Effector memory CD8-positive, alpha-beta T cell (primary cell): ENCODE data around the gene RANBP3.

ENCODE experiments used
- ATAC-seq: fragments of 150-1000 bp; cut with Tn5 transposase; replicated peaks from 2 replicates; pipeline ENCODE4 v1.10.0; 2021; ENCODE audit warnings: mild to moderate bottlenecking, moderate library complexity
- DNase-seq, 3 experiments: peaks; one replicate each; pipeline ENCODE4 v3.0.0; 2021
- H3K27ac Mint-ChIP-seq, 2 donors: one replicate each; pipeline ENCODE4 v1.8.0; 2022; ENCODE audit warnings: mild to moderate bottlenecking in 2 of 2, mixed read lengths in 2 of 2, moderate library complexity in 2 of 2
- H3K27me3 Mint-ChIP-seq, 2 donors: one replicate each; pipeline ENCODE4 v1.8.0; 2022; ENCODE audit warnings: mixed read lengths in 2 of 2
- H3K36me3 Mint-ChIP-seq: one replicate; pipeline ENCODE4 v1.8.0; 2022; ENCODE audit warnings: mild to moderate bottlenecking, moderate library complexity, mixed read lengths; ENCODE audit not compliant: insufficient read depth
- H3K4me1 Mint-ChIP-seq, 2 donors: one replicate each; pipeline ENCODE4 v1.8.0; 2022; ENCODE audit warnings: low read depth in 2 of 2, mixed read lengths in 2 of 2
- H3K4me3 Mint-ChIP-seq, 2 donors: one replicate each; pipeline ENCODE4 v1.8.0; 2022; ENCODE audit warnings: mild to moderate bottlenecking in 2 of 2, mixed read lengths in 2 of 2, moderate library complexity in 2 of 2
- H3K9me3 Mint-ChIP-seq, 2 donors: one replicate each; pipeline ENCODE4 v1.8.0; 2022; ENCODE audit warnings: mixed read lengths in 2 of 2

The RANBP3 gene

DNA sequence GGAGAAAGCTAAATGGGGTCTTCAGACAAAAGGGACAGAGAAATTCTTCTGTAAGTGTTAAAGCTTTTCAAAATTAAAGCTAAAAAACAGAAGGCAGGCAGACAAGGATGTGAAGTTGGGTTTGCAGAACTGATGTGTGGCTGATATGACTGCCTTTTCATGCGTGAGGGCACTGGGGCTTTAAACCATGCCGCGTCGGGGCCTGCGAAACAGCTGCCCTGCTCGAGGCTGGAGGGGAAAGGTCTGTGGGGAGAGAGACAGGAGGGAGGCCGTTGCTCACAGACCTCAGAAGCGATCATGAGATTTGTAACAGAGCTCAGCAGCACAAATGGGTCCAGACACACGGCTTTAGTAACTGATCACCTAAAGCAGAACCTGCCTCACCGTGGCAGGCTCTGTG lies 40.4 kb downstream of the RANBP3 start:
- H3K27ac Mint-ChIP-seq: no peak overlapping the region
- no peak overlapping the region for H3K4me3 Mint-ChIP-seq

DNA sequence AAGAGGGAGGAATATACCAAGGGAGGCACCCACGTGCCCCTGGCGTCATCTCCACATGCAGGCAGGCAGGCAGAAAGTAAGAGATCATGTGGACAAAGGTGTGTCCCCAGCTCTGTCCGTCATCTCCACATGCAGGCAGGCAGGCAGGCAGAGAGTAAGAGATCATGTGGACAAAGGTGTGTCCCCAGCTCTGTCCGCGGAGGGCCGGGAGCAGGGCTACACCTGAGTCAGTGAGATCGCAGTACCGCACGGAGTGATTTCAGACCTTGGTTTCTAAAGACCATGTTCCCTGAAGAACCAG lies 41.7 kb downstream of the RANBP3 start:
- H3K9me3 Mint-ChIP-seq: no peaks in the 10 kb centered on the region
- DNase-seq: no peak
- no peaks in the 10 kb centered on the region for H3K27me3 Mint-ChIP-seq
- H3K4me3 Mint-ChIP-seq: no peak overlapping the region
- H3K27ac Mint-ChIP-seq: peak overlapping the region in 1 of 2 donors; percentile 33
- H3K36me3 Mint-ChIP-seq: peaks cover 48% of the 10 kb centered on the region
- ATAC-seq: no peak
- H3K4me1 Mint-ChIP-seq: peaks cover 12 to 15% of the 10 kb centered on the region in 2 donors

More for the DNA sequence above, 40.4 kb downstream of the RANBP3 start:
- Mint-ChIP-seq H3K9me3 (no peaks in the 10 kb centered on the region), H3K4me1 (peaks cover 14 to 19% of the 10 kb centered on the region in 2 donors), H3K27me3 (no peaks in the 10 kb centered on the region), H3K36me3 (peaks cover 44% of the 10 kb centered on the region)
- DNase-seq (no peak), ATAC-seq (no peak)

DNA sequence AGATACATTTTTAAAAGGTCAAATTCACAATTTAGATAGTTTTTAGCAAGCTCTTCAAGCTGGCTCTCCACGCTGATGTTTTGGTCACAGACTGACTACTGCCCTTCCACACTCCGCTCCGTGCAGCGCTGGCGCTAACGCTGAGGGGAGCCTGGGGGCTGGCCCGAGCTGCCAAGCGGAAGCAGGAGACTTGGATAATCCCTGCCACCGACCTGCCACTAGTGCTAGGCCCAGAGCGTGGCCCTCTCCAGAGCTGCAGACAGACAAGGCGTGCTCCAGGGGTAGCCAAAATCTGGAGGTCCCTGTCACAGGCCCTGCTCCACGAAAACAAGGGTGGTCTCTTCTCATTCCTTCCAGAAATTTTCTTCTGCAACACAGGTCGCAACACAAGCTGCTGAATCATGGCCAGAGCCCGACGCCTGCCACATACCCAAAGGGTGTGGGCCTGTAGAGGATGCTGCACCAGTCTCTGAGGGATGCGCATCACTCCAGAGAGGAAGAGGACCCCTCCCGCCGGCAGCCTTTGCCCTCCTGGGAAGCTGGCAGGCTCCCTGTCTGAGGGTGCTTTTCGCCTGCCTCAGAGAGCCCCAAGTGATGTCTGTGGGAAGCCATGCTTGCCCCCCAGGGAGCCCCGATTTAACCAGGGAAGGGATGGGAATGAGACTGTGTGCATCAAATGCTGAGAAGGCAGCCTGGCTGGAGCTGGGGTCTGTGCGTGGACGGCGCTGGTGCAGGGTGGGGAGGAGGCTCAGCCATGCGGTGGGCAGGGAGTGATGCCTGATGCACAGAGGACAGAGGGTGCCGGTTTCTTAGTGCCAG lies 42.3 kb downstream of the RANBP3 start:
- Mint-ChIP-seq H3K27ac (peak overlapping the region in 1 of 2 donors; percentile 33), H3K4me1 (peaks cover 12 to 15% of the 10 kb centered on the region in 2 donors), H3K36me3 (peaks cover 48% of the 10 kb centered on the region), H3K4me3 (no peak overlapping the region), H3K9me3 (no peaks in the 10 kb centered on the region), H3K27me3 (no peaks in the 10 kb centered on the region)
- DNase-seq: no peak
- ATAC-seq: no peak

DNA sequence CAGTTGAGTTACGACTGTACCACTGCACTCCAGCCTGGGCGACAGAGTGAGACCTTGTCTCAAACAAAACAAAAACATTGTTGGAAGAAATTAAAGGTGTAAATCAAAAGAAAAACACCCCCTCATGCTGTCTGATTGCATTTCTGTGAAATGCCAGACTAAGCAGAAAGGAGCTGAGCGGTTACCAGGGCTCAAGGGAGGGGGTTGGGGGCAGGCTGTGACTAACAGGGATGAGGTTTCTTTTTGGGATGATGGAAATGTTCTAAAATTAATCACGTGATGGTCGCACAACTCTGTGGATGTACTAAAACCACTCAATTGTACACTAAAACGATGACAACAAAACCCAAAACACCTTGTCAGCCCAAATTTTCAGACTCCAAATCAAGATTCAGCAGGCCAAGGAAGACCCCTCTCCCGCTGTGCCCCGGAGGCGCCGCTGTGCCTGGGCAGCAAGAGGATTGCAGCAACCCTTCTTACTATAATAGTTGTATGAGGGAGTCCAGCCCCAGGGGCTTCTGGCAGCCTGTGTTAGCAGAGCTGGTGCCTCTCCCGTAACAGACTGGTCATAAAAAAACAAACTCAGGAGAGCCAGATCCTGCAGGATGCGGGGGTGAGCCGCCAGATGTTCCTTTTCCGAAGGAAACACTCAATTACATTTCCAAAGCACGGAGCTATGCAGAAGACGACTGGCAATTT lies 43.0 kb downstream of the RANBP3 start:
- H3K4me1 Mint-ChIP-seq: peaks cover 12 to 15% of the 10 kb centered on the region in 2 donors
- peaks cover 49% of the 10 kb centered on the region for H3K36me3 Mint-ChIP-seq
- ATAC-seq (no peak), DNase-seq (no peak)
- no peaks in the 10 kb centered on the region for H3K9me3 Mint-ChIP-seq
- H3K4me3 Mint-ChIP-seq: no peak overlapping the region
- H3K27ac Mint-ChIP-seq: no peak overlapping the region
- no peaks in the 10 kb centered on the region for H3K27me3 Mint-ChIP-seq

DNA sequence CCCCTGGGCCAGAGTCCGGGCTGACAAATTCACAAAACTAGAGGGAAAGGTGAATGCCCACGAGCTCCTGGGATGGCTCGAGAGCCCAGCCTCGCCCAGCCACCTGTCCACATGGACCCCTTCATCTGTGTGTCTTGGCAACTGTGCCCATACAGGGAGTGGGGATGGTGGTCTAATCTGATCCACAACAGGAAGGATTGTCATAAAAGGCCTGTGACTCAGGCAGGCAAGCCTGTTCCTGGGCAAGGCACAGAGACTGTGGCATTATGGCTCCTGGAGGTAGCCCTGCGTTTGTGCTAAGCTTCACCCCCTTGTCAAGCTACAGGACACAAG lies 43.9 kb downstream of the RANBP3 start:
- H3K36me3 Mint-ChIP-seq: peaks cover 48% of the 10 kb centered on the region

DNA sequence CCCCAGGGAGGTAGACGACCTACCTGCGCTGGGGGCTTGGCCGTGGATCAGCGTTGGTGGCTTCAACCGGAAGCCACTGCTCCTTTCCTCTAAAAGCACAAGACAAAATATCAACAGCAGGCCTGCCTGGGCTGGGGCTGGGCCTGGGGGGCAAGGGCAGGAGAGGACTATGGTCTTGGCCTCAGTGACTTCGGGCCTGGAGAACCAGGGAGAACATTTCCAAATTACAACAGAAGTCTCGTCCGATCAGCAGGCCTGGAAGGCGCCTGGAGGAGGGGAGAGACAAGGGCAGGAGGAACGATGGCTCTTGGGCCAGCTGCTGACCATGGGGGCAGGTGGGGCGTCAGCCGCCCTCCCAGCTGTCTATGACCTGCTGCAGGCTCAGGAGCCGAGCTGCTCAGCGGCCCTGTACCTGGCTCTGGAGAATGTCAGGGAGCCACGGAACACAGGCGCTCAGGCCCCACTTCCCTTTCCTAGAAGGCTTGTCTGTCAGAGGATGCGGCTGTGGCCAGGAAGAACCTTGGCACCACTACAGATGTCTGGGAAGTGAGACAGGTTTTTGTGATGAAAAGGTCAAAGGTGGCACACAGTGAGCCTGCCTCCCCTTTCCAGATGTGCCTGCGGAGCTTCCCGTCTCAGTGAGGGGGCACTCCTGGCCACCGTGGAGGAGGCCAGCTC lies 44.4 kb downstream of the RANBP3 start:
- DNase-seq: no peak
- Mint-ChIP-seq H3K27me3 (no peaks in the 10 kb centered on the region), H3K27ac (peak overlapping the region in 1 of 2 donors; percentile 73), H3K36me3 (peaks cover 47% of the 10 kb centered on the region), H3K9me3 (no peaks in the 10 kb centered on the region), H3K4me1 (peaks cover 12 to 15% of the 10 kb centered on the region in 2 donors), H3K4me3 (no peak overlapping the region)
- no peak for ATAC-seq

More for the DNA sequence above, 43.9 kb downstream of the RANBP3 start:
- H3K9me3 Mint-ChIP-seq: no peaks in the 10 kb centered on the region
- ATAC-seq: no peak
- DNase-seq: no peak
- no peak overlapping the region for H3K4me3 Mint-ChIP-seq
- no peaks in the 10 kb centered on the region for H3K27me3 Mint-ChIP-seq
- H3K4me1 Mint-ChIP-seq: peaks cover 12 to 15% of the 10 kb centered on the region in 2 donors
- no peak overlapping the region for H3K27ac Mint-ChIP-seq

DNA sequence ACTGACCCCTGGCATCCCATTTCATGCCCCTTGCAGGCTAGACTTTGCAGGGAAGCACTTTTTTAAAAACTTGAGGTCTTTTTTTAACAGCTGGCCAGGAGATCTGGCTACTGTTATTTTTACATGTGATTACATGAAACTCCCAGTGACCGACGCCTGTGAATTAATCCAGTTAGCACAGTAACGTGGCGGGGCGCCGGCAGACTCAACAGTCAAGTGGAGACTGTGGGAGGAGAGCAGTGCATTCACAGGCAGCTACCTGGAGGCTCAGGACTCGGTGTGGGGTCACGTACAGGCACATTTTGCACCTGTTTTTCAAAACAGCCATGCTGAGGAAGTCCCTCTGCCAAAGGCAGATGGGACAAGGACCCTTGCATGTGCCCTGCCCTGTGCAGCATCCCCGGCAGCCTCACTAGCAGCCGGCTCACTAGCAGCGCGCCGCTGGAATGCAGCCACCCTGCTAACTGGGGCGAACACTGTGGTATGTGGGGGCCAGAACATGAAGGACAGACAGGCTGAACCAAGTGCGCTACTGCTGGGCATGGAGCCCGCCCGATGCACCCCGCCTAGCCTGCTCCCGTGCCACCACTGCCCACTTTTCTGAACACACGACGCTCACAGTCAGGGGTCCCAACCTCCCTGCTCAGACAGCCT lies 45.2 kb downstream of the RANBP3 start:
- Mint-ChIP-seq H3K27ac (peak overlapping the region in 1 of 2 donors; percentile 73), H3K9me3 (no peaks in the 10 kb centered on the region), H3K4me3 (no peak overlapping the region), H3K36me3 (peaks cover 51% of the 10 kb centered on the region), H3K4me1 (peaks cover 12 to 20% of the 10 kb centered on the region in 2 donors), H3K27me3 (no peaks in the 10 kb centered on the region)
- ATAC-seq (no peak), DNase-seq (no peak)

DNA sequence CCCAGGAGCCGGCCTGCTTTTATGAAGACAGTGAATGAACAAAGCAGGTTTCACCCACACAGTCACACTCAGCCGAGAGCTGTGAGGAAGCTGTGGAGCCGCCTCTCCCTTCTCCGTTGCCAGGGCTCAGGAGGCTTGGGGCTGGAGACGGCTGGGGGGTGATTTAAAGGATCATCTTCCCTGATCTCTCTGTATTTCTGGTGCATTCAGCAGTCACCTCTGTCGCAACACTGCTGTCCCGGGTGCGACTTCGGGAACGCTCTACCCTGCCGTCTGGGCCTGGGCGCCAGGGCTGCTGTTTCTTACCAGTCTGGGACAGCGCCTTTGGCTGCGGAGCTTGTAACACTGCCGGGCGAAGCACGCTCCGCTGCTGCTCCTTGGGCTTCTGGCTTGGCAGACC lies 45.8 kb downstream of the RANBP3 start:
- DNase-seq: no peak
- Mint-ChIP-seq H3K4me1 (peaks cover 11 to 16% of the 10 kb centered on the region in 2 donors), H3K9me3 (no peaks in the 10 kb centered on the region), H3K27ac (peak overlapping the region in 1 of 2 donors; percentile 19), H3K4me3 (no peak overlapping the region), H3K27me3 (no peaks in the 10 kb centered on the region), H3K36me3 (peaks cover 52% of the 10 kb centered on the region)
- no peak for ATAC-seq

DNA sequence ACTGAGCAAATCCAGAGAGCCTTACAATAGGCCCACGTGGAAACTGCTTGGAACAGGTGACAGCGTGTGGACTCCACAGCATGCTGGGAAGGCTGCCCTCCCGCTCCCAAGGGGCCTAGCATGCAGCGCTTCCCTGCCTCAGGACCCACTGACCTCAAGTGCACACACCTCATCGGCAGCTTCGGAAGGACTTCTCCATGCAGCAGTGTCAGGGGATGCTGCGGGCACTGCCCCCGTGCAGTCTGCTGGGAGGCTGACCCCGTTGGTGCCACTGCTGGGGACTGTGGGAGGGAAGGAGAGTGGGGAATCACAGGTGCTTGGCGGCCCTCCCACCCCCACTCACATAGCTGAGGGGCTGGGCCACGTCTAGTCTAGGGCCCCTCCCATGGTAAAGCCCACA lies 46.7 kb downstream of the RANBP3 start:
- no peaks in the 10 kb centered on the region for H3K27me3 Mint-ChIP-seq
- no peak overlapping the region for H3K27ac Mint-ChIP-seq
- H3K4me3 Mint-ChIP-seq: no peak overlapping the region
- DNase-seq (no peak), ATAC-seq (no peak)
- no peaks in the 10 kb centered on the region for H3K9me3 Mint-ChIP-seq
- H3K36me3 Mint-ChIP-seq: peaks cover 50% of the 10 kb centered on the region
- peaks cover 9 to 16% of the 10 kb centered on the region in 2 donors for H3K4me1 Mint-ChIP-seq

DNA sequence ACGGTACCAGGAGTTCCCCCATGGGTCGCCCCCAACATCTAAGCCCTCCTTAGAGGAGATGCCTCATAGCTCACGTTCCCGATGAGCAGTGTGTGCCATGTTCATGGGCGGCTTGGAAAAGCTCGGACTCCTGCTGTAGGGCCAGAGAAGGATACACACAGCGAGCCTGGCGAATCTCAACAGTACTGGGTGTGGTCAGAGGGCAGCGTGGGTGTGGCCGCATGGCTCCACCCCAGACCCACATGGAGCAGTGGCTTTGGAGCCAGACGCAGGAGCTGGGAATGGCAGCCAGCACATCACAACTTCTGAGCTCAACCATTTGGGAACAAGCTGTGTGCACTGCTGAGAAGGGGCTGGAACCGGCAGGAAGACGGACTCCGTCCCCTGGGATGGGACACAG lies 48.3 kb downstream of the RANBP3 start:
- Mint-ChIP-seq H3K4me3 (no peak overlapping the region), H3K27ac (no peak overlapping the region), H3K4me1 (peaks cover 4 to 6% of the 10 kb centered on the region in 2 donors), H3K9me3 (no peaks in the 10 kb centered on the region), H3K27me3 (no peaks in the 10 kb centered on the region), H3K36me3 (peaks cover 55% of the 10 kb centered on the region)
- DNase-seq (no peak), ATAC-seq (no peak)

DNA sequence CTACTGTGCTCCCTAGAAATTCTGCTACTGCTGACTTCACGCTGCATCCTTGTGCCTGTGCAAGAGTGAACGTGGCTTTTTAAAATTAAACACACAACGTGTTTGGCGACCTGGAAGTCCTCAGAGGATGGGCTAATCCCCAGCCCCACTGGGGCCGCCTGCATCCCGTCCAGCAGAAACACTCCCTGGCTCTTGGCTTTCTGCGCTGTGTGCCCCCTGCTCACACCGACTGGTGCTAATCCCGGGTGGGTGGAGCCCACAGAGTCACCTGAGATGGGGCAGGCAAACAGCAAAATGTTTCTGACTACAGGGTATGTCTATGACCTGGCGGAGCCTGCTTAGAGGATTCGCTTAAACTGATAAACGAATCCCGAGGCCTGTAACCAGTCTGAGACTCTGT lies 48.8 kb downstream of the RANBP3 start:
- peaks cover 59% of the 10 kb centered on the region for H3K36me3 Mint-ChIP-seq
- H3K27ac Mint-ChIP-seq: no peak overlapping the region
- ATAC-seq: no peak
- no peak for DNase-seq
- peaks cover 2 to 5% of the 10 kb centered on the region in 2 donors for H3K4me1 Mint-ChIP-seq
- no peak overlapping the region for H3K4me3 Mint-ChIP-seq
- no peaks in the 10 kb centered on the region for H3K9me3 Mint-ChIP-seq
- H3K27me3 Mint-ChIP-seq: no peaks in the 10 kb centered on the region

DNA sequence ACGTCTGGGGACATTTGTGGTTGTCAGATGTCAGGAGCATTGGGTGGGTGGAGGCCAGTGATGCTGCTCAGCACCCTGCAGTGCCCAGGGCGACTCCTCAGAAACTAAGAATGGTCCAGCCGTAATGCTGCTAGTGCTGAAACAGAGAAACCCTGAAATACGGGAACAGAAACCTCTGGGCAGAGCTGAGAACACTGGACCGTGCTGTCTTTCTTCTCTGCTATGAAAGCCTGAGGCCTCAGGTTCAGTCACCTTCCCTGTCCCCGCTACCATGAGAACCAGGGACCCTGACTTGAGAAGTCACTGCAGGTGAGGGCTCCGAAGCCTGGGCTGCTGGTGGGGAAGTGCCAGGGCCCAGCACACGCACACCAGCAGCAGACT lies 50.5 kb downstream of the RANBP3 start:
- Mint-ChIP-seq H3K36me3 (peaks cover 64% of the 10 kb centered on the region), H3K27ac (no peak overlapping the region), H3K9me3 (no peaks in the 10 kb centered on the region), H3K4me3 (no peak overlapping the region), H3K27me3 (no peaks in the 10 kb centered on the region), H3K4me1 (peaks cover 0 to 5% of the 10 kb centered on the region in 2 donors)
- no peak for ATAC-seq
- DNase-seq: no peak

DNA sequence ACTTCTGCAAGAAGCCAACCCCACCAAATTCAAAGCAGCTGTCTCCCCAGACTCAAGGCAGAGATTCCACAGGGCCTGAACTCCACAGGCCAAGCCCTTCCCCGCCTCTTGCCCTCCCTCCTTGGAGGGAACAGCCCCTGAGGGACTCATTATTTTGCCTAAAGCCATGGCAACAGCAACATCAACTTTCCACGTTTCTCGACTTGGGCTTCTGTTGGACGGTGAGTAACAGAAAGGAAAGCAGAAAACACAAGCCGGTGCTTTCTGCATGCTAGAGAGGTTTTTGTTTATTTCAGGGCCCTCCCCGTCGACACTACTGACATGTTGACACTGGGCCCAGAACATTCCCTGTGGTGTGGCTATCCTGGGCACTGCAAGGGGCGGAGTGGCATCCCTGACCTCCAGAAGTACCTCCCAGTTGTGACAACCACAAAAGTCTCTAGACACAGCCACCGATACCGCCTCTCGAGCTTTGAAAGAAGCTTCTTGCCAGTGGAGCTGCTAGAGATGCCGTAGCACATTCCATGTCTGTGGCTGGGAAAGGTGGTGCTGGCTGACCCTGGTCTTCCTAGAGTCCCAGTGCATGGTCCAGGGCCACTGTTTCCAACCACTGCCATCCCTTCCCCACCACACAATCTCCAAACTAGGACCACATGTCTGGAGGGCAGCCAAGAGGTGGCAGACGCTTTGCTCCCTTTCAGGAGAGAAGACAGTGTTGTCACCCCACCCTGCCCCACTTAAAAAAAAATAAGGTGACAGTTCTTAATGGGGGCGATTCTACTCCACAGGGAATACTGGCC lies 51.1 kb downstream of the RANBP3 start:
- H3K36me3 Mint-ChIP-seq: peaks cover 65% of the 10 kb centered on the region

More for the DNA sequence above, 51.1 kb downstream of the RANBP3 start:
- Mint-ChIP-seq H3K9me3 (no peaks in the 10 kb centered on the region), H3K4me3 (no peak overlapping the region), H3K4me1 (peaks cover 0 to 5% of the 10 kb centered on the region in 2 donors), H3K27me3 (no peaks in the 10 kb centered on the region), H3K27ac (no peak overlapping the region)
- DNase-seq (no peak), ATAC-seq (no peak)
